GOT3 (cell line): Measurements from ENCODE around the gene IGFL1.
"Not testable (repeated sequence)": the region's sequence is repeated elsewhere in the genome, so short reads cannot be mapped to it uniquely, and the experiment has no call there.

ENCODE experiments used
- DNase-seq: peaks from one replicate; lab custom pipeline; 2025; ENCODE audit warnings: mixed read lengths; lab: John Stamatoyannopoulos, UW

IGFL1 gene

GRCh38 chr19:46229442-46229841, at the start of gene IGFL1:
TSS of gene IGFL1 (plus strand) at chr19:46229742. CDS start at chr19:46229775, 33 bp downstream.
- DNase-seq, result no peak

GRCh38 chr19:46180701-46181387, 48.7 kb upstream of the IGFL1 start:
- no peak for DNase-seq

- no peak for DNase-seq
Observed at GRCh38 chr19:46181388-46181779, 48.2 kb upstream of the IGFL1 start.

- DNase-seq, result no peak
Observed at GRCh38 chr19:46182476-46182875, 47.1 kb upstream of the IGFL1 start.

GRCh38 chr19:46184775-46185710, 44.5 kb upstream of the IGFL1 start:
- not testable (repeated sequence) for DNase-seq

- DNase-seq, result no peak
Observed at GRCh38 chr19:46186101-46186716, 43.3 kb upstream of the IGFL1 start.

- DNase-seq, result no peak
Observed at GRCh38 chr19:46186717-46187101, 42.8 kb upstream of the IGFL1 start.

- DNase-seq, result no peak
Observed at GRCh38 chr19:46189971-46190888, 39.3 kb upstream of the IGFL1 start.

GRCh38 chr19:46191356-46191755, 38.2 kb upstream of the IGFL1 start:
- DNase-seq, result no peak

GRCh38 chr19:46191972-46192371, 37.6 kb upstream of the IGFL1 start:
- DNase-seq, result no peak

- DNase-seq, result not testable (repeated sequence)
Observed at GRCh38 chr19:46192626-46192991, 36.9 kb upstream of the IGFL1 start.

GRCh38 chr19:46192992-46193650, 36.4 kb upstream of the IGFL1 start:
- no peak for DNase-seq

- DNase-seq, result no peak
Observed at GRCh38 chr19:46193678-46194077, 35.9 kb upstream of the IGFL1 start.

GRCh38 chr19:46195104-46195503, 34.4 kb upstream of the IGFL1 start:
- DNase-seq, result no peak

GRCh38 chr19:46195919-46196318, 33.6 kb upstream of the IGFL1 start:
- not testable (repeated sequence) for DNase-seq

GRCh38 chr19:46196410-46197124, 33.0 kb upstream of the IGFL1 start:
- no peak for DNase-seq

- DNase-seq, result no peak
Observed at GRCh38 chr19:46197314-46198070, 32.0 kb upstream of the IGFL1 start.

- DNase-seq, result no peak
Observed at GRCh38 chr19:46198756-46199155, 30.8 kb upstream of the IGFL1 start.

- no peak for DNase-seq
Observed at GRCh38 chr19:46201454-46202310, 27.9 kb upstream of the IGFL1 start.
